Stimulated activated naive CD8-positive, alpha-beta T cell treated with anti-CD3 and anti-CD28 coated beads, Interleukin-15, Interleukin-2, amounts not matched to agents 100 U/mL and 50 U/mL, for 24 hours (primary cell): ENCODE results near the gene IFITM2.
"Not testable (repeated sequence)": the region's sequence is repeated elsewhere in the genome, so short reads cannot be mapped to it uniquely, and the experiment has no call there.

Experiments used
- ATAC-seq: fragments of 150-1000 bp; cut with Tn5 transposase; one replicate; pipeline ENCODE4 v1.10.0; 2021
- DNase-seq: peaks from one replicate; pipeline ENCODE4 v3.0.0; 2021

Gene IFITM2

DNA sequence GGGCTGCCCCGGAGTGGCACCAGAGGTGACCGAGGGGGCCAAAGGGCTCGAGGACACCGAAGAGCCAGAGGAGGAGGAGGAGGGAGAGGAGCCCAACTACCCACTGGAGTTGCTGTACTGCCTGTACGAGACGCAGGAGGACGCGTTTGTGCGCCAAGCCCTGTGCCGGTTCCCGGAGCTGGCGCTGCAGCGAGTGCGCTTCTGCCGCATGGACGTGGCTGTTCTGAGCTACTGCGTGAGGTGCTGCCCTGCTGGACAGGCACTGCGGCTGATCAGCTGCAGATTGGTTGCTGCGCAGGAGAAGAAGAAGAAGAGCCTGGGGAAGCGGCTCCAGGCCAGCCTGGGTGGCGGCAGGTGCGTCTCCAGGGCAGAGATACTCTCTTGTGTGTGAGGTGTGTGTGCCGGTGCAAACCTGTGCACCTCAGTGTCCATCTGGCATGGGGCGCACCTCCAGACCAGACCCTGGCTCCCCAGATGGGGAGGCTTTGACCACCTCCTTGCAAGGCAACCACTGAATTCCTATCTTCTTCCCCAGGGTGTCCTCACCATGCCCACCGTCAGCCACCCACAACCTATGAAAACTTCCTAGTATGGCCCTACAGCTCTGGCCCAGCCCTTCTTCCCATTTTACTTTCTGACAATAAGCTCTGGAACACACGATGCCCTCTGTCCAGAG, 26.0 kb upstream of the IFITM2 start:
- no peak for ATAC-seq

DNA sequence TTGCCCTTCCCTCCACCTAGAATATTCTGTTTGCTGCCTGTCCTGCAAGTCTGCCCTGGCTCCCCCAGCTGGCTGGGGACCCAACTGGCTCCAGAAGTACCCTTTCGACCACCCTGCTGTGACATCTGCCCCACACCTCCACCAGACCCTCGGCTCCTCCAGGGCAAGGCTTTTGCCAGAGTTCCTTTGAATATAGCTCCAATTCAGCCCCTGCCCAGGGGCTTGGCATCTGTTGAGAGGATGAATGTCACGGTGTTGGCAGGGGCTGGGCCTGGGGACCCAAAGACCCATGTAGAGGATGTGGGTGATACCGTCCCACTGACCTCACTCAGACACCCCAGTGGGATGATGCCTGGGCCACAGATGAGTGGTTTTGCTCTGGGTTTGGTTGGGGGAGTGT, 25.4 kb upstream of the IFITM2 start:
- DNase-seq = no peak
- ATAC-seq = no peak

More for the DNA sequence above, 26.0 kb upstream of the IFITM2 start:
- DNase-seq = peak; percentile 46

DNA sequence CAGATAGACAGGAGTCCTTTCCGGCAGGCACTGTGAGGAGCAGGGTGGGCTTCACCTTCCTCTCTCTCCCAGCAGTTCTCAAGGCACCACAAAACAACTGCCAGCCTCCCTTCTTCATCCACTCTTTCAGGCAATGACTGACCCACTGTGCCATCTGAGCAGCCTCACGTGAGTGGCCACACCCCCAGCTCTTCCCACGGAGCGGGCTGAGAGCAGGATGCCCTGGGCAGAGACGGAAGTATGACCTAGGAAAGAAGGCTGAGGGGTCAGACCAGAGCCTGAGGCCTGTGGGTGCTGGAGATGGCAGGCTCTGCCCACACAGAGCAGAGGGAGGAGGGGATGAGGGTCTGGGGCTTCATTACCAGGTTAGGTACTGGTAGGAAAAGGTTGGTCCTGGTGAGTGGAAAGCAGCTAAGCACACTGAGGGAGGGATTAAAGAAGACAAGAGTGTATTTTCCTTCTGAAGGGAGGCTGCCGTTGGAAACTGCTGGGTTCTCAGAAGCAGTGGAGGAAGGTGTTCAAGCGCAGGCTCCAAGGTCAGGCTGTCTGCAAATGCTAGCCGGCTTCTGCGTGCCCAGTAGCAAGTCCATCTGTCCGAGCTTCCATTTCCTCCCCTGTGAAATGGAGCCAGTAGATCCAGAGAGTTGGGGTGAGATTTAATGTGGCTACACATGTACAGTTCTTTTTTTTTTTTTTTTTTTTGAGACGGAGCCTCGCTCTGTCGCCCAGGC, 24.8 kb upstream of the IFITM2 start:
- DNase-seq (no peak), ATAC-seq (no peak)

DNA sequence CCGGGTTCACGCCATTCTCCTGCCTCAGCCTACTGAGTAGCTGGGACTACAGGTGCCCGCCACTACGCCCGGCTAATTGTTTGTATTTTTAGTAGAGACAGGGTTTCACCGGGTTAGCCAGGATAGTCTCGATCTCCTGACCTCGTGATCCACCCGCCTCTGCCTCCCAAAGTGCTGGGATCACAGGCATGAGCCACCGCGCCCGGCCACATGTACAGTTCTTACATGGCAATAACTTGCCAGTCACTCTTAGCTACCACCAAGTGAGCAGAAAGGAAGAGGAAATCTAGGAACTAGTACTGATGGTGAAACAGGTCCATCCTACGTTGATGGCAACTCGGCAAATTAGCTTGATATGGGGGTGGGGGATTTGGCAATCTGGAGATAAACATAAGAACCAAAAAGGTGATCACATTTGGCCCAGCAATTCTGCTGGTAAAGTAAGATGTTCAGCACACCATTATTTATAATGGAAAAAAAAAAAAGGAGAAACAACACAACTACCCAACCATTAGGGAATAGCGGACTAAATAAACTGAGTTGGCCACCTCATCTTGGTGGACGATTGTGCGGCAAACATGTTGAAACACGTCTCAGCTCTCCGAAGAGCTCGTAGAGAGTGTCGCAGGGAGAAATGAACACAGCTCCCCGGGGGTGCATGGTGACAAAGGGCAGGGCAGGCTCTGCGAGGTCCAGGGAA, 24.1 kb upstream of the IFITM2 start:
- no peak for DNase-seq

DNA sequence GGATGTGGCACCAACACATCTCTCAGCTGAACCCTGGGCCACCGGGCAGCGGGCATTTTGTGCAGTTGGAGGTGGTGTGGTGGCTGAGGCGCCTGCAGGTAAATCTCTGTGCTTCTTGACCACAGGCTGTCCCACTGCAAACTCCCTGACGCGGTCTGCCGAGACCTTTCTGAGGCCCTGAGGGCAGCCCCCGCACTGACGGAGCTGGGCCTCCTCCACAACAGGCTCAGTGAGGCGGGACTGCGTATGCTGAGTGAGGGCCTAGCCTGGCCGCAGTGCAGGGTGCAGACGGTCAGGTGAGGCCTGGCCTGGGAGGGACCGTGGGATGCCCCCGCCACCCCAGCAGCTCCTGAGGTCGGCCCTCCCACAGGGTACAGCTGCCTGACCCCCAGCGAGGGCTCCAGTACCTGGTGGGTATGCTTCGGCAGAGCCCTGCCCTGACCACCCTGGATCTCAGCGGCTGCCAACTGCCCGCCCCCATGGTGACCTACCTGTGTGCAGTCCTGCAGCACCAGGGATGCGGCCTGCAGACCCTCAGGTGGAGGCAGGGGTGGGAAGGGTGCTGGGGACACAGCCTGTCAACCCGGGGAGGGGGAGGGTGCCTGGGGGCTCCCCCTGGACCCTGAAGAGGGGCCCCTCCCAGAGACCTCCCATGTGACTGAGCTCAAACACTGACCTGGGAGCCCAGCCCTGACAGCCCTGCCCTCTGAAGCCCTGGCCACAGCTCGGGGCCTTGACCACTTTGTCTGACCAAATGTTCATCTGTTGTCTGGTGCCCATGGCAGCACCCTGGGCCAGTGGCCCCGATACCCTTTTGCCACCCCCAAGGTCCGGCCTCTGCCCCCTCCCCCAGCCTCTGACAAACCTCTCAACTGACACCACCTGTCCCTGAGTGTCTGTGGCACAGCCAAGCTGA, 23.3 kb upstream of the IFITM2 start:
- ATAC-seq (no peak), DNase-seq (no peak)

More for the DNA sequence above, 24.1 kb upstream of the IFITM2 start:
- ATAC-seq = no peak

DNA sequence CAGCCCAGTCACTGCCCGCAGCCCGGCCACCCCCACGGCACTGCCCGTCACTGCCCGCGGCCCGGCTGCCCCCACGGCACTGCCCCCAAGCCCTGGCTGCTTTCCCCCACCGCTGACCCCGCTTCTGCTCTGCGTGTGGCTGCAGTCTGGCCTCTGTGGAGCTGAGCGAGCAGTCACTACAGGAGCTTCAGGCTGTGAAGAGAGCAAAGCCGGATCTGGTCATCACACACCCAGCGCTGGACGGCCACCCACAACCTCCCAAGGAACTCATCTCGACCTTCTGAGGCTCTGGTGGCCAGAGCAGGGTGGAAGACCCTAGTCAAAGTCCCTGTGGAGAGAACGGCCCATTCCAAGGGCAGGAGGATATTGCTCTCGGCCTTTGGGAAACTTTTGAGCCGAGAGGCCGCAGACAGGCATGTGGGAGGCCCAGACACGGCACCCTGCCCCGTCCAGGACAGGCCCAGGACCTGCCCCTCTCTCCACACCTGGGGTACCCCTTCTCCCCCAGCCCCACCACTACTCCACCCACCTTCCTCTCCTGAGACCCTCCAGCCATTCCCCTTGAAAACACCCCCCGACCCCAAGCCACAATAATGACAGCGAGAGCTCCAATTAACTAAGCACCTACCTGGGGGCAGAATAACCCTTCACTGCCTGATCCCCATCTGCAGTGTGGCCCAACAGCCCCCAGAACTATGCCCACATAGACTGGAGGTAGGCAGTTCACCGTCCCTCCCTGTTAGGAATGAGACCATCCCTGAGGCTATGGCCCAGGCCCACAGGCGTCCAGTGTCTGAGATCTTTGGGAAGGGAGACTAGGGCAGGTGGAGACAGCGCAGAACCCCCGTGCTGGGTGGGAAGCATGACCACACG, 22.4 kb upstream of the IFITM2 start:
- ATAC-seq = no peak
- DNase-seq = peak; percentile 2

DNA sequence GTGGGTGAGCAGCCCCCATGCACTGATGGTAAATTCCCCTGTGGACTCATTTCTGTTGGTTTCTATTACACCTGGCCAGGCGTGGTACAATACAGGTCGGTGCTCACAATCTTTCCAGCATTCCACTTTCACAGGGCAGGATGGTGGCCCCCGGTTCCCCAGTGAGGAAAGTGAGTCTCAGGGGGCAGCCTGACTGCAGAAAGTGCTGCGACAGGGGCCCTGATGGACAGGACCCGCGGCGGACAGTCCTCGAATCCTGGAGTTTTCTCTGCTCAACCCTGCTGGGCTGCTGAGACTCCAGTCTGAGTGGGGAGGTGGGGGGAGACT, 21.8 kb upstream of the IFITM2 start:
- peak; percentile 3 for DNase-seq

DNA sequence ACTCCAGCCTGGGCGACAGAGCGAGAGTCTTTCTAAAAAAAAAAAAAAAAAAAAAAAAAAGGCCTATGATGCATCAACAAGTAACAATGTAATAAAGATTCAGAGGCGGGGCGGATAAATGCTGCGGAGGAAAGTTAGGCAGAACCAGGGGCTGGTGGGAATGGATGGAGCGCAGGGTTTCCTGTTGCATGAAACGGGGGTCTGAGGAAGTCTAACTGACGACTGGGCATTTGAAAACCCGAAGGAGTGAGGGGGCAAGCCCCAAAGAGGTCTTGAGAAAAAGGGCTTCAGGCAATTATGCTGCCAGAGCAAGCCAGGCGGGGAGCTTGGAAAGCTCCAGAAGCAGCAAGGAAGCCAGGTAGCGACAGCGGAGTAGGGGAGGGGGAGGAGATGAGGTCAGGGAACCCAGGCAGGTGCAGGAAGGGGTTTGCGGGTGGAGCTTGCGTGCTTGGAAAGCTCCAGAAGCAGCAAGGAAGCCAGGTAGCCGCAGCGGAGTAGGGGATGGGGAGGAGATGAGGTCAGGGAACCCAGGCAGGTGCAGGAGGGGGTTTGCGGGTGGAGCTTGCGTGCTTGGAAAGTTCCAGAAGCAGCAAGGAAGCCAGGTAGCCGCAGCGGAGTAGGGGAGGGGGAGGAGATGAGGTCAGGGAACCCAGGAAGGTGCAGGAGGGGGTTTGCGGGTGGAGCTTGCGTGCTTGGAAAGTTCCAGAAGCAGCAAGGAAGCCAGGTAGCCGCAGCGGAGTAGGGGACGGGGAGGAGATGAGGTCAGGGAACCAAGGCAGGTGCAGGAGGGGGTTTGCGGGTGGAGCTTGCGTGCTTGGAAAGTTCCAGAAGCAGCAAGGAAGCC, 20.4 kb upstream of the IFITM2 start:
- ATAC-seq = not testable (repeated sequence)
- DNase-seq = peak; percentile 39

More for the DNA sequence above, 21.8 kb upstream of the IFITM2 start:
- ATAC-seq = no peak

DNA sequence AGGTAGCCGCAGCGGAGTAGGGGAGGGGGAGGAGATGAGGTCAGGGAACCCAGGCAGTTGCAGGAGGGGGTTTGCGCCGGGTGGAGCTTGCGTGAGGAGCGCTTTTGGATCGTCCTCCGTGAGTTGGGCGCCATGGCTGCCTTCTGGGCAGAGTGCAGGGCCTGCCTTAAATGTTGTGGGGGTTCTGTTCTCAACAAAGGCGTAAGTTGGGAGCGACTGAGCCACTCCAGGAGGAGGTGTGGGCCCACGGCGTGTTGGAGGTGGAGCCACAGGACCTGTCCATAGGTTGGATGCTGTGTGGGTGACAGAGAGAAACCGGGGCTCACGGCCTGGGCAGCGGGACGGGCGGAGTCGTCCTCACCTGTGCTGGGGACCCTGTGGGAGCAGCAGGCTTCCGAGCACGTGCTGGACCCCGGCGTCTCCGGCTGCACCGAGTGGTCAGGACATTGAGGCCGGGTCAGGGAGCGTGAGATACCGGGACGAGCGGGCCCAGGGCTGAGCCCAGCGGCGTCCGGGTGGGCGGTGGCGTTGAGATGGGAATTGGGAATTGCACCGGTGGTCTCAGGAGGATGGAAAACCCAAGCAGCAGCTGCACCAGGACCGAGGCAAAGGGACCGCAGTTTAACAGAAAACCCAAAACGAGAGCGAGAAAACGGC, 19.7 kb upstream of the IFITM2 start:
- peak; percentile 56 for DNase-seq
- ATAC-seq = peak; percentile 26

DNA sequence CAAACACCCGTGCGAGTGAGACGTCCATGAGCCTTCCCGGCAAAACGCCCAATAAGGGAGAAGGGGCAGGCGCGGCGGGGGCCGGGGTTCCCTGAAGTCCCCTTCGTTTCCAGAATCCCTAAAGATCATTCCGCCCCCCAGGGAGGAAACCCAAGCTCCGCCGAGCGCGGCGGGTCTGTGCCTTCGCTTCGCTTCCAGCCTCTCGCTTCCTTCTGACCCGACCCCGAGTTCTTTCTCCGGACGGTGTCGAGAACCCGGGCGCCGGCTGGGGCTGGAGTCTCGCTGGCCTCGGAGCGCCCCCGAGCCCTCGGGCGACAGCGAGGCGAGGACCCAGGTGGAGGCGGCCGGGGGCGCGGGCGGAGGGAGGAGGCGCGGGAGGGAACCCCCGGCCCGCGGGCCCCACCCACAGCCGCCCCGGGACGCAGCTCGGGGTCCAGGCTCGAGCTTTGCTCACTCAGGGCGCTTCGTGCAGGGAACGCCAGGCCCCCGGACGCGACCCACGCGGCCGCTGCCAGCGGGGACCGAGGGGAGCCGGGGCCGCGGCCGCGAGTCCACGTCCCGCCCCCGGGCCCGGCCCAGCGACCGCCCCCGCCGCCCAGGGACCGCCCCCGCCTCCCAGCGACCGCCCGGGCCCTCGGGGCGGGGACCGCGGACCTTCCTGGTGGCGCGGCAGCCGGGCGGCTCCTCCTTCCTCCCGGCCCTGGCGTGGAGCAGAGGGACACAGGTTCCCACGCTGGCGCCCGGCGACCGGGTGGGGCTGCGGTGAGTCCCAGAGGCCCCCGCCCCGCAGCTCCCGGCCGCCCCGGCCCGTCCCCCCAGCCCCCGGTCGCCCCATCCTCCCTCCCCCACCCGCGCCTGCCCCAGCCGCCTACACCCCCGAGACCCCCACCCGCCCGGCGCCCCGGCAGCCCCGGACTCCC, 18.9 kb upstream of the IFITM2 start, which contains the start of gene PGGHG:
Gene PGGHG, plus strand, starts transcription at position 649 of the 920 bp plus-strand sequence. CDS start 691 bp downstream, outside the sequence.
- ATAC-seq (peak; percentile 24), DNase-seq (peak; percentile 70)

DNA sequence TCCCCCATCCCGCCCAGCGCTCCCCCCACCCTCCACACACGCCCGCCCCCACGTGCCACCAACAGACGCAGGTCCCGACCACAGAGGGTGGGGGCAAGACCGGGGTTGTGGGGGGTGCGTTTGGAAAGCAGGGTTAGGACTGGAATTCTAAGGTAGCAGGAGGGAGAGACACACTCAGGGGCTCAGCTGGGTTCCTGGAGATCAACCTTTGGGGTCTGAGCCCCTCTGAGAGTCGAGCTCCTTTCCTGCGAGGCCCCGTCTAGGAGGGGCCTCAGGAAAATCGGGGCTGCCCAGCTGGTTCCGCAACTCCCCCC, 18.3 kb upstream of the IFITM2 start:
- ATAC-seq (no peak), DNase-seq (no peak)

DNA sequence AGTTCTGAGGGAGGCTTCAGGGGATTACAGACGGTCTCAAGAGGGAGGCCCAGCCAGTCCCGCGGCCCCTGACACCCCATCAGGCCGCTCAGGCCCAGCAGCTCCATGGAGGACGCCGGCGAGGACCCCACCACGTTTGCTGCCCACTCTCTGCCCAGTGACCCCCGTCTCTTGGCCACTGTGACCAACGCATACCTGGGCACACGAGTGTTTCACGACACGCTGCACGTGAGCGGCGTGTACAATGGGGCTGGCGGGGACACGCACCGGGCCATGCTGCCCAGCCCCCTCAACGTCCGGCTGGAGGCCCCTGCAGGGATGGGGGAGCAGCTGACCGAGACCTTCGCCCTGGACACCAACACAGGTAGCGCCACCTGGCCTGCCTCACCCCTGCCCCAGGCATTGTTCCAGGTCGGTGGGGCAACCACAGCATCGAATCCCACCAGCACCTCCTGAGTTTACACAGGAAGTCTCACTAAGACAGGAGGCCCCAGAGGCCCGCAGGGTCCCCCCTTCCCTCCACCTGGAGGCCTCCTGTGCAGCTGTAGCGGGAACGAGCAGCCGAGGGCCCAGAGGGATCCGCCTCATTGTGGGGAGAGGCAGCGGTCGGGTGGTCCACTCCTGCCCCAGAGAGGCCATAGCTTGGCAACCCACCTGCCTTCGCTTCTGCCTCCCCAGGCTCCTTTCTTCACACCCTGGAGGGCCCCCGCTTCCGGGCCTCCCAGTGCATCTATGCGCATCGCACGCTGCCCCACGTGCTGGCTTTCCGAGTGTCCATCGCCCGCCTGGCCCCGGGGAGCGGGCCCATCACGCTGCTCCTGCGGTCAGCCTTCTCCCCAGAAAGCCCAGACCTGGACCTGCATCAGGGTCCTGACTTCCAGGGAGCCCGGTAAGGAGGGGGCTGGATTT, 17.6 kb upstream of the IFITM2 start:
- ATAC-seq (no peak), DNase-seq (no peak)

DNA sequence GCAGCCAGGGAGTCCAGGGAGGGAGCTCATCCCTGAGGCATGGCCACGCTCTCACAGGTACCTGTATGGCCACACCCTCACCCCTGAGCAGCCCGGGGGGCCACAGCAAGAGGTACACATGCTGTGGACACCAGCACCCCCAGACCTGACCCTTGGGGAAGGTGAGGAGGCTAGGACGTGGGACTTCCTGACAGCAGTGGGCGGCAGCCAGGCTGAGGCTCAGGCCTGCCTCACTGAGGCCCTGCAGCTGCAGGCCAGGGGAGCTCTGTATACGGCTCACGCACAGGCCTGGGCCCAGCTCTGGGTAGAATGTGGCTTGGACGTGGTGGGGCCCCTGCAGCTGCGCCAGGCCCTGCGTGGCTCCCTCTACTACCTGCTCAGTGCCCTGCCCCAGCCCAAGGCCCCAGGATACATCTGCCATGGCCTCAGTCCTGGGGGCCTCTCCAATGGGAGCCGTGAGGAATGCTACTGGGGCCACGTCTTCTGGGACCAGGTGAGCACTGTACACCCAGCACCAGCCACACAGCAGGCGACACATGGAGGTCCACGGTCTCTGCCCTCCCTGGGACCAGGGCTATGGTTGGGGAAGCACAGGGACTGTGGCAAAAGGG, 16.9 kb upstream of the IFITM2 start:
- ATAC-seq (no peak), DNase-seq (no peak)

DNA sequence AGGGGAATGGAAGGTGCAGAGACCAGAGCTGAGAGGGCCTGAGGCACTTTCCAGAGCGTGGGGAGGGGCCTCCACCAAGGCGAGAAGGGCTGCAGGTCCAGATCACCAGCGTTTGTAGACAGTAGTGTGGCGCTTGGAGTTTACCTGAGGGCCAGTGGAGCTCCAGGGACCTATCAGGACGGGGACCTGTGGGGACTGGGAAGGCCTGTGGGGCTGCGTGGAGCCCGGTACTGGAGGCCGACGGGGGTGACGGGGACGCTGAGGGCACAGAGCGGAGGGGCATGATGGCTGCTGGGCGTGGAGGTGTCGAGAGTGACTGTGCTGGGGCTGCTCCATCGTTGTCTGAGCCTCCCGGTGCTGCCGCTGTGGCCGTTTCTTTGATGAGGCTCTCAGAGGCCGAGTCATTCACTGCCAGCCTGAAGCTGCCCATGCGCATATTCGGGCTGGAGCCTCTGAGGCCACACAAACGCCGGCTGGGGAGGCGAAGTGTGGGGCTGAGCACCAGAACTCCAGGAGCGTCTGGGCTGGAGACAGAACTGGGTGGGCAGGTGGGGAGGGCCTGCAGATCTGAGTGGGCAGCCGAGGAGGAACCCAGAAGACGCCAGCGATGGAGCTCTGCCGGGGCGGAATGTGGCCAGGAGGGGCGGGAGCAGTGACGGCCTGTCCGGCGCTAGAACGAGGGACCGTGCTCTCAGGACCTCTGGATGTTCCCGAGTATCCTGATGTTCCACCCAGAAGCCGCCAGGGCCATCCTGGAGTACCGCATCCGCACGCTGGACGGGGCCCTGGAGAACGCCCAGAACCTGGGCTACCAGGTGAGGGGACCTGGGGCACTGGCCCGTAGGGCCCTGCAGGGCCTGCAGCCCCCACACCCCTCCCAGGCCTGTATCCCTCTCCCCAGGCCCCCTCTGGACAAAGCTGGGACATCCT, 16.1 kb upstream of the IFITM2 start:
- DNase-seq (no peak), ATAC-seq (no peak)

DNA sequence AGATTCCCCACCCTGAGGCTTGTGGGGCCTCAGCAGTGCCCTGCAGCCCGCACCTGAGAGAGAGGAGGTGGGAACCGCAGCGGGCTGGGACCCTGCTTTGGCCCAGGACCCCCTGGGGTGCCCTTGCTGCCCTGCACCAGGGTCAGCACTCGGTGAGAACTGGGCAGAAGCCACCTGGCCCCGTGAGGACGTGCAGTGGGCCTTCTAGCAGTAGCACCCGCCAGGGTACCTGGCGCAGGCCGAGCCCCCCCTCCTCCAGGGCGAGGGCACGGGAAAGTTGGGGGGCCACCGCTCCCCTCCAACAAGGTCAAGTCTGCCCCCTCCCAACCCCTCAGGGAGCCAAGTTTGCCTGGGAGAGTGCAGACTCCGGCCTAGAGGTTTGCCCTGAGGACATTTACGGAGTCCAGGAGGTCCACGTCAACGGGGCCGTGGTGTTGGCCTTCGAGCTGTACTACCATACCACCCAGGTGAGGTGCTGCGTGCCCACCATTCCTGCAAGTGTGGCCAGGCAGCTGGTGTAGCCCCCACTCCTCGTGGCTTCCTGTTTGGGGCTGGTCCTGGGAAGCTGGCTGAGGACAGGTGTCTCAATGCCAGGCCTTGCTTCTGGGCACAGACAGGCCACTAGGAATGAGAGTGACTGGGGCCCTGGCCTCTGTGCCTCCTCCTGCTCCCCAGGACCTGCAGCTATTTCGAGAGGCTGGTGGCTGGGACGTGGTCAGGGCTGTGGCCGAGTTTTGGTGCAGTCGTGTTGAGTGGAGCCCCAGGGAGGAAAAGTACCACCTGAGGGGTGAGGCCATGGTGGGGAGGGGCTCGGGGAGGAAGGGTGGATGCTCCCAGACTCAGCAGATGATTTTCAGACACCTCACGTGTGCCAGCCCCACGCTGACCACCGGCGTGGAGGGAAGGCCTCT, 15.2 kb upstream of the IFITM2 start:
- DNase-seq = no peak

More for the DNA sequence above, 15.2 kb upstream of the IFITM2 start:
- ATAC-seq = no peak
